ENCODE data around the gene UFSP1.

GRCh38 chr7:100921039-100921438 lies 31.5 kb upstream of the UFSP1 start:
- TF ChIP-seq EZH2 (optimal IDR thresholded peaks at IDR 0.05; ENCODE audit: low read depth, low read length) = no peak
- no peak for TF ChIP-seq CTCF (IDR thresholded peaks at IDR 0.05; ENCODE audit: low read length)
- no peak for TF ChIP-seq EZH2phosphoT487 (IDR thresholded peaks at IDR 0.05; ENCODE audit: low read length)
